A204.1 (cell line): Measurements from ENCODE around the gene IL18BP.

Experiments
- FAIRE-seq: peaks from 2 replicates; lab custom pipeline; 2012; peaks lifted over from hg19 to GRCh38; lab: Jason Lieb, UNC

The IL18BP gene

DNA sequence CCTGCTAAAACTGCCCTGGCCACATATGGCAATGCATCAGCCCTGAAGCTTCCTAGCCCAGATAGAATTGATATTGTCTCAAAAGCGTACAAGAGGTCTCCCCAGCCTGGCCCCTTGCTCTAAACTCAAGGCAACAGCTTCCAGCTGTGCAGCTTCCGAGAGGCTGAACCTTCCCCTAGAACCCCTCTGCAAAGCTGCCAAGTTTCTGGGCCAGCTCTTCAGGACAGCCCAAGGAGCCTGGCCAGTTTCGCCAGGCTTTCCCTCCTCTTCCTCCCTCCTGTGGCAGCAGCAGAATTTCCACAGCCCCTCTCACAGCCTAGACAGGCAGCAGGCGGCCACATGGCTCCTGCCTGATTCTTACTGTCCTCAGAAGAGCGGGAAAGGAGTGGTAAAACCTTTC lies 47.1 kb downstream of the IL18BP start:
- no peak for FAIRE-seq

DNA sequence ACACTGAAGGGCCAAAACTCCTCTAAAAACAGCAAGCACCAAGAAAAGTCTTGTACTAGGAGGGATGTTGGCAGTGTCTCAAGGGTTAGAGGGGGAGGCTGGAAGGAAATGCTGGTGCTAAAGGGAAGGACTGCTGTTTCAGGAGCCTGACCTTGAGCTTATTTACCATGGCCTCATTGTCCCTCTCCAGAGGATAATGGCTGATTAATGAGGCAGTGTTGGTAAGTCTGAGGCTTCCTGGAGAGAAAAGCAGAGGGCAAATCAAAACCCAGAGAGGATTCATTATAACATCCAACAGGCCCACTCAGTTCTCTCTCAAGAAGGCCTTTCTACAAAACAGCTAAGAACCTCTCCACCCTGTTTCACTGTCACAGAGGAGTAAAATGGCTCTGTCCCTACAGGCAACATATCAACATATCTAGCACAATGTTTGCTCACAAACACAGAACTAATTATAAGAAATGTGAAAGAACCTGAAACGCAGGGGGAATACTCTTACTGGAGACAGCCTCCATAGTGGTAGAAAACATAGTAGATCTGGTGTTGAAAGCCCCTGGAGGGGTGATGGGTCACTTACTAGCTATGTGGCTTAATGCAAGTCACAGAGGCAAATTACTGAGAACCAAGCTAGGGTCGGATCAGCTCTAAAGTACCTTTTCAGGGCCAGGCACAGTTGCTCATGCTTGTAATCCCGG lies 50.2 kb downstream of the IL18BP start:
- FAIRE-seq, result no peak
